Trophoblast cell (in vitro differentiated cells and primary cell): Measurements from ENCODE around the gene PAK2.
A peak's percentile ranks its signal among the peaks of the same experiment; 100 is the strongest.

Experiments
- DNase-seq, 2 donors: peaks; one replicate each; pipeline ENCODE4 v3.0.0-alpha.2; 2016
- H2AFZ ChIP-seq: 2 replicates; pipeline ENCODE4 v1.6.1; 2013; ENCODE audit warnings: low read length, moderate library complexity, mild to moderate bottlenecking; ENCODE audit not compliant: insufficient read depth, poor library complexity
- H2AK5ac ChIP-seq: 2 replicates; pipeline ENCODE4 v1.6.1; 2013; ENCODE audit warnings: mild to moderate bottlenecking, low read length
- H2BK120ac ChIP-seq: 2 replicates; pipeline ENCODE4 v1.6.1; 2013; ENCODE audit warnings: low read length, mild to moderate bottlenecking, moderate library complexity; ENCODE audit not compliant: insufficient read depth, poor library complexity
- H2BK12ac ChIP-seq: 2 replicates; pipeline ENCODE4 v1.6.1; 2013; ENCODE audit warnings: mild to moderate bottlenecking, low read length, moderate library complexity
- H2BK5ac ChIP-seq: 2 replicates; pipeline ENCODE4 v1.6.1; 2013; ENCODE audit warnings: low read length, low read depth, moderate library complexity, mild to moderate bottlenecking; ENCODE audit not compliant: poor library complexity
- H3K14ac ChIP-seq: 2 replicates; pipeline ENCODE4 v1.6.1; 2013; ENCODE audit warnings: mild to moderate bottlenecking, low read length
- H3K18ac ChIP-seq: 2 replicates; pipeline ENCODE4 v1.6.1; 2013; ENCODE audit warnings: mild to moderate bottlenecking, low read length
- H3K23ac ChIP-seq: 2 replicates; pipeline ENCODE4 v1.6.1; 2013; ENCODE audit warnings: low read length
- H3K27ac ChIP-seq: 2 replicates; pipeline ENCODE4 v1.5.1; 2013; ENCODE audit warnings: low read depth, mild to moderate bottlenecking, inconsistent platforms, low read length, moderate library complexity
- H3K27me3 ChIP-seq: 2 replicates; pipeline ENCODE4 v1.6.1; 2013; ENCODE audit warnings: inconsistent platforms, mild to moderate bottlenecking, low read length, moderate library complexity; ENCODE audit not compliant: insufficient read depth
- H3K36me3 ChIP-seq, 2 experiments: 1 replicate in 1 of 2; 2 replicates in 1 of 2; pipeline ENCODE4 v1.6.1; 2013; ENCODE audit warnings: low read length in 2 of 2, mild to moderate bottlenecking in 2 of 2, moderate library complexity in 1 of 2; ENCODE audit not compliant: insufficient read depth in 2 of 2, control insufficient read depth in 1 of 2
- H3K4ac ChIP-seq: 2 replicates; pipeline ENCODE4 v1.6.1; 2013; ENCODE audit warnings: low read depth, mild to moderate bottlenecking, low read length, moderate library complexity
- H3K4me1 ChIP-seq, 2 experiments: 1 replicate in 1 of 2; 2 replicates in 1 of 2; pipeline ENCODE4 v1.6.1; 2013; ENCODE audit warnings: low read length in 2 of 2, mild to moderate bottlenecking in 2 of 2, moderate library complexity in 1 of 2; ENCODE audit not compliant: insufficient read depth in 2 of 2, control insufficient read depth in 1 of 2
- H3K4me2 ChIP-seq: 2 replicates; pipeline ENCODE4 v1.6.1; 2013; ENCODE audit warnings: inconsistent platforms, mild to moderate bottlenecking, low read length, moderate library complexity
- H3K4me3 ChIP-seq: 2 replicates; pipeline ENCODE4 v1.5.1; 2013; ENCODE audit warnings: mild to moderate bottlenecking, low read depth, low read length, inconsistent platforms
- H3K79me1 ChIP-seq: one replicate; pipeline ENCODE4 v1.6.1; 2013; ENCODE audit warnings: low read length
- H3K79me2 ChIP-seq: 2 replicates; pipeline ENCODE4 v1.6.1; 2013; ENCODE audit warnings: low read length, mild to moderate bottlenecking; ENCODE audit not compliant: control insufficient read depth, insufficient read depth, poor library complexity
- H3K9ac ChIP-seq: 2 replicates; pipeline ENCODE4 v1.6.1; 2013; ENCODE audit warnings: mild to moderate bottlenecking, low read length
- H3K9me3 ChIP-seq: 2 replicates; pipeline ENCODE4 v1.6.1; 2013; ENCODE audit warnings: low read depth, mild to moderate bottlenecking, control low read depth, inconsistent platforms, low read length; ENCODE audit not compliant: insufficient read depth
- H4K12ac ChIP-seq: 2 replicates; pipeline ENCODE4 v1.6.1; 2013; ENCODE audit warnings: low read depth, mild to moderate bottlenecking, low read length, moderate library complexity
- H4K8ac ChIP-seq: 2 replicates; pipeline ENCODE4 v1.6.1; 2013; ENCODE audit warnings: low read depth, mild to moderate bottlenecking, low read length, moderate library complexity
- H4K91ac ChIP-seq: one replicate; pipeline ENCODE4 v1.6.1; 2013; ENCODE audit warnings: low read depth, mild to moderate bottlenecking, low read length, moderate library complexity
- WGBS: extraction: QIAGEN DNeasy Blood & Tissue Kit; methylation state at CpG from one replicate; pipeline ENCODE4 v1.1.7; 2013; ENCODE audit warnings: missing lambda C conversion rate; ENCODE audit not compliant: insufficient read length, insufficient coverage; ENCODE audit errors: extremely low coverage; 5-methylcytosine and 5-hydroxymethylcytosine counted together

Gene PAK2

GRCh38 chr3:196694941-196695848, 44.5 kb upstream of the PAK2 start:
- DNase-seq: no peak
- Histone ChIP-seq H2BK120ac (no peak overlapping the region), H3K4me1 (peaks cover 0 to 1% of the 10 kb centered on the region in 2 experiments), H2BK12ac (no peak overlapping the region), H3K9ac (no peak overlapping the region), H2BK5ac (no peak overlapping the region), H2AK5ac (no peak overlapping the region), H3K79me1 (no peaks in the 10 kb centered on the region), H3K27ac (no peak overlapping the region), H3K9me3 (peaks cover 7% of the 10 kb centered on the region), H3K4me3 (peak overlapping the region; percentile 61), H4K12ac (no peak overlapping the region), H3K79me2 (no peaks in the 10 kb centered on the region), H3K14ac (no peak overlapping the region), H4K8ac (no peak overlapping the region), H3K27me3 (no peaks in the 10 kb centered on the region), H4K91ac (no peak overlapping the region), H3K23ac (no peak overlapping the region), H3K4ac (no peak overlapping the region), H3K4me2 (no peak overlapping the region), H3K18ac (no peak overlapping the region), H2AFZ (no peak overlapping the region), H3K36me3 (no peaks in the 10 kb centered on the region)
- 100% methylated on average over 3 of the region's 17 CpGs for WGBS

DNA sequence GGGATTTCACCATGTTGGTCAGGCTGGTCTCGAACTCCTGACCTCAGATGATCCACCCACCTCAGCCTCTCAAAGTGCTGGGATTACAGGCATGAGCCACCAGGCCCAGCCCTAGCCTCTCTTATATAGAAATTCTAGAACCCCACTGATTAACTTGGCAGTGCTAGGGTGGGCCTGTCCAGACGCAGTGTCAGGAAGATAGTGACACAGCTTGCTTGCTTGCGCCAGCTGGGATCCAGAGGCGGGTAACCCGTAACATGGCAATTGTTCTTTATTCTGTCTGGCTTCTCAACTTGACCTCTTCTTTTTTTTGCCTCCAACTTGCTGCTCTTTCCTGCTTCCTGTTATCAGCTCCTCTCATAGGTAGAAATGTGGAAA, 43.8 kb upstream of the PAK2 start:
- no peak overlapping the region for H3K27ac ChIP-seq
- H3K4me1 ChIP-seq: peaks cover 0 to 1% of the 10 kb centered on the region in 2 experiments
- H3K18ac ChIP-seq: no peak overlapping the region
- no peak overlapping the region for H2BK5ac ChIP-seq
- H3K4me3 ChIP-seq: no peak overlapping the region
- no peak for DNase-seq
- H3K4ac ChIP-seq: no peak overlapping the region
- no peak overlapping the region for H2BK120ac ChIP-seq
- H3K23ac ChIP-seq: no peak overlapping the region
- H2BK12ac ChIP-seq: no peak overlapping the region
- no peak overlapping the region for H3K9ac ChIP-seq
- no peaks in the 10 kb centered on the region for H3K27me3 ChIP-seq
- no peaks in the 10 kb centered on the region for H3K79me2 ChIP-seq
- no CpG with 5 or more reads among the region's 5 CpGs for WGBS
- H4K91ac ChIP-seq: no peak overlapping the region
- H3K36me3 ChIP-seq: no peaks in the 10 kb centered on the region
- peaks cover 7% of the 10 kb centered on the region for H3K9me3 ChIP-seq
- H4K8ac ChIP-seq: no peak overlapping the region
- no peak overlapping the region for H4K12ac ChIP-seq
- no peak overlapping the region for H2AK5ac ChIP-seq
- H2AFZ ChIP-seq: no peak overlapping the region
- H3K14ac ChIP-seq: no peak overlapping the region
- H3K4me2 ChIP-seq: no peak overlapping the region
- H3K79me1 ChIP-seq: no peaks in the 10 kb centered on the region

GRCh38 chr3:196697270-196697669, 42.4 kb upstream of the PAK2 start:
- no peak for DNase-seq

DNA sequence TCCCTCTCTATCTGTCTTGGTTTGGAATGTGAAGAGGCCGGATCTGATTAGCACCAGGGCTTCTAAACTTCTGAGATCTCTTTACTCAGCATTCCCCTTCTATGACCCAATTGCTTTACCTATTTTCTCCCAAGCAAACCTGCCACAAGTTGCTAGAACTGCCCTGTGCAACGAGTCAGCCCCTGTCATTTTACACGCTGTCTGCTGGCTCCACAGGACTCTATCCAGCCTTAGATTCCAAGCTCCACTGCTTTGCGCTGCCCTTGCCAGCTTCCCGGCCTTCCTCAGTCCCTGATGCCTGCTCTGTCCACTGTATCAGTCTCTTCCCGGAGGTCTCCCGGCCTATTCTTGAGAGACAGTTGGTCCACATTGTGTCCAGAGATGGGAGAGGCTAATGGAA, 39.9 kb upstream of the PAK2 start:
- Histone ChIP-seq H3K9ac (no peak overlapping the region), H3K4me1 (peaks cover 0 to 1% of the 10 kb centered on the region in 2 experiments), H3K27ac (no peak overlapping the region), H3K9me3 (peaks cover 6% of the 10 kb centered on the region), H3K18ac (no peak overlapping the region), H3K4me3 (no peak overlapping the region), H3K36me3 (no peaks in the 10 kb centered on the region), H4K12ac (no peak overlapping the region), H3K4me2 (no peak overlapping the region), H3K79me2 (no peaks in the 10 kb centered on the region), H4K8ac (no peak overlapping the region), H2AFZ (no peak overlapping the region), H3K27me3 (no peaks in the 10 kb centered on the region), H2BK120ac (no peak overlapping the region), H3K79me1 (no peaks in the 10 kb centered on the region), H3K4ac (no peak overlapping the region), H3K14ac (no peak overlapping the region), H3K23ac (no peak overlapping the region), H2BK5ac (no peak overlapping the region), H4K91ac (no peak overlapping the region), H2BK12ac (no peak overlapping the region), H2AK5ac (no peak overlapping the region)
- no CpG with 5 or more reads among the region's 7 CpGs for WGBS
- DNase-seq: no peak

More at GRCh38 chr3:196697270-196697669, 42.4 kb upstream of the PAK2 start:
- Histone ChIP-seq H3K4me2 (no peak overlapping the region), H3K18ac (no peak overlapping the region), H3K27ac (no peak overlapping the region), H3K4me3 (no peak overlapping the region), H2AFZ (no peak overlapping the region), H3K27me3 (no peaks in the 10 kb centered on the region), H4K91ac (no peak overlapping the region), H3K4me1 (peaks cover 0 to 1% of the 10 kb centered on the region in 2 experiments), H4K12ac (no peak overlapping the region), H2BK5ac (no peak overlapping the region), H3K9me3 (peaks cover 7% of the 10 kb centered on the region), H2BK120ac (no peak overlapping the region), H4K8ac (no peak overlapping the region), H3K9ac (no peak overlapping the region), H3K14ac (no peak overlapping the region), H2AK5ac (no peak overlapping the region), H3K4ac (no peak overlapping the region), H3K79me2 (no peaks in the 10 kb centered on the region), H2BK12ac (no peak overlapping the region), H3K36me3 (no peaks in the 10 kb centered on the region), H3K23ac (no peak overlapping the region), H3K79me1 (no peaks in the 10 kb centered on the region)
- no CpG with 5 or more reads among the region's 5 CpGs for WGBS
